Endothelial cell of umbilical vein (primary cell): ENCODE measurements around the gene TMEFF1. TPM values are rescaled to one million over a fixed set of nuclear protein-coding genes. Genes with fewer than 3 reads are reported as not detected.

ENCODE experiments used
- BruUV-seq: library from RNA; stranded (reverse); fragments of 400-500 nt; replicated peaks from 2 replicates; lab custom pipeline; 2021; lab: Mats Ljungman, UMichigan
- CTCF ChIA-PET: fragments of 300-600, 350-600 bp; sonication (Branson Sonifier 250); formaldehyde crosslinking; loops from one replicate; lab custom pipeline; 2021; ENCODE audit warnings: antibody characterized with exemption, inconsistent platforms; lab: Charles Lee
- POLR2A ChIA-PET: fragments of 300-600, 350-600 bp; sonication (Branson Sonifier 250); formaldehyde crosslinking; loops from one replicate; lab custom pipeline; 2021; ENCODE audit warnings: antibody characterized with exemption, inconsistent platforms; lab: Charles Lee
- DNase-seq: peaks from one replicate; pipeline ENCODE4 v3.0.0-alpha.2; 2011; ENCODE audit warnings: low read depth, low spot score
- FAIRE-seq: peaks from 2 replicates; lab custom pipeline; 2011; peaks lifted over from hg19 to GRCh38; lab: Jason Lieb, UNC
- H2AFZ ChIP-seq: 2 replicates; pipeline ENCODE4 v1.6.0; 2012; ENCODE audit warnings: low read depth, low read length, control low read depth, inconsistent platforms
- H3K27ac ChIP-seq: 2 replicates; pipeline ENCODE4 v1.5.1; 2011; ENCODE audit warnings: low read depth, mild to moderate bottlenecking, control low read depth, low read length, moderate library complexity; ENCODE audit not compliant: insufficient read depth
- H3K27me3 ChIP-seq, 2 experiments: 2 replicates each; pipeline versions ENCODE4 v1.6.0 to v1.6.1; 2011; ENCODE audit warnings: low read length in 2 of 2, mixed read lengths in 1 of 2; ENCODE audit not compliant: control insufficient read depth in 2 of 2, insufficient read depth in 2 of 2
- H3K36me3 ChIP-seq, 2 experiments: 2 replicates in 1 of 2; 3 replicates in 1 of 2; pipeline ENCODE4 v1.5.1; 2011; ENCODE audit warnings: low read length in 2 of 2, mild to moderate bottlenecking in 1 of 2, moderate library complexity in 1 of 2; ENCODE audit not compliant: control insufficient read depth in 2 of 2, insufficient read depth in 2 of 2; ENCODE audit errors: extremely low read depth in 1 of 2
- H3K4me1 ChIP-seq: 3 replicates; pipeline ENCODE4 v1.5.1; 2011; ENCODE audit warnings: mild to moderate bottlenecking, low read length; ENCODE audit not compliant: control insufficient read depth, insufficient read depth; ENCODE audit errors: extremely low read depth
- H3K4me2 ChIP-seq: 2 replicates; pipeline ENCODE4 v1.6.1; 2011; ENCODE audit warnings: low read length, control low read depth, mixed read lengths; ENCODE audit not compliant: insufficient read depth
- H3K4me3 ChIP-seq, 3 experiments: fragments of 200-600 bp in 1 of 3; sonication (generic), shearing (Covaris generic) in 1 of 3; replicated peaks in 1 of 3; 2 replicates each; pipeline ENCODE4 v1.5.1; 2011 to 2016; ENCODE audit warnings: control low read depth in 3 of 3, low read length in 3 of 3, mild to moderate bottlenecking in 2 of 3, inconsistent platforms in 1 of 3, low read depth in 1 of 3, moderate library complexity in 1 of 3; ENCODE audit not compliant: insufficient read depth in 1 of 3
- H3K79me2 ChIP-seq: 2 replicates; pipeline ENCODE4 v1.6.0; 2012; ENCODE audit warnings: low read length, inconsistent platforms; ENCODE audit not compliant: control insufficient read depth, insufficient read depth
- H3K9ac ChIP-seq: replicated peaks from 2 replicates; pipeline ENCODE3; 2011; ENCODE audit warnings: low read length, control low read depth; ENCODE audit not compliant: insufficient read depth; ENCODE audit errors: extremely low read depth
- H3K9me1 ChIP-seq: replicated peaks from 3 replicates; pipeline ENCODE4 v1.6.0; 2011; ENCODE audit warnings: mild to moderate bottlenecking, low read length; ENCODE audit not compliant: control insufficient read depth, insufficient read depth; ENCODE audit errors: extremely low read depth
- H3K9me3 ChIP-seq: replicated peaks from 2 replicates; pipeline ENCODE4 v1.5.1; 2012; ENCODE audit warnings: low read length, inconsistent platforms; ENCODE audit not compliant: control insufficient read depth, insufficient read depth
- H4K20me1 ChIP-seq: replicated peaks from 2 replicates; pipeline ENCODE3; 2011; ENCODE audit warnings: mild to moderate bottlenecking, low read length; ENCODE audit not compliant: control insufficient read depth, insufficient read depth; ENCODE audit errors: extremely low read depth
- CTCF ChIP-seq, 2 donors: IDR thresholded peaks; 1 replicate in 1 of 2; 2 replicates in 1 of 2; pipeline ENCODE4 v1.5.1; 2011; ENCODE audit warnings: low read length in 2 of 2, mild to moderate bottlenecking in 2 of 2, moderate library complexity in 2 of 2, control low read depth in 1 of 2, inconsistent platforms in 1 of 2, low read depth in 1 of 2; ENCODE audit not compliant: insufficient read depth in 1 of 2; ENCODE audit errors: extremely low read depth in 1 of 2
- EZH2 ChIP-seq: IDR thresholded peaks from 2 replicates; pipeline ENCODE4 v1.6.1; 2012; ENCODE audit warnings: borderline replicate concordance, low read depth, mild to moderate bottlenecking, moderate library complexity, low read length, inconsistent platforms; ENCODE audit not compliant: severe bottlenecking
- FOS ChIP-seq: IDR thresholded peaks from 2 replicates; pipeline ENCODE4 v1.6.1; 2011; ENCODE audit warnings: mild to moderate bottlenecking, low read length, moderate library complexity, borderline replicate concordance; ENCODE audit not compliant: insufficient read depth
- GATA2 ChIP-seq: IDR thresholded peaks from 2 replicates; pipeline ENCODE4 v1.7.0; 2011; ENCODE audit warnings: low read depth, mild to moderate bottlenecking, moderate library complexity, mixed read lengths, low read length; ENCODE audit not compliant: insufficient read length, insufficient read depth
- JUN ChIP-seq: IDR thresholded peaks from 2 replicates; pipeline ENCODE4 v1.6.1; 2011; ENCODE audit warnings: borderline replicate concordance, low read depth; ENCODE audit not compliant: insufficient read length, insufficient read depth
- MYC ChIP-seq: IDR thresholded peaks from one replicate; pipeline ENCODE4 v1.6.1; 2011; ENCODE audit warnings: mild to moderate bottlenecking, low read depth, low read length
- POLR2A ChIP-seq: IDR thresholded peaks from 2 replicates; pipeline ENCODE4 v1.6.1; 2012; ENCODE audit warnings: low read depth, mild to moderate bottlenecking, control low read depth, low read length
- POLR2AphosphoS5 ChIP-seq: IDR thresholded peaks from 2 replicates; pipeline ENCODE4 v1.6.1; 2012; ENCODE audit warnings: low read depth, mild to moderate bottlenecking, control low read depth, low read length, moderate library complexity; ENCODE audit not compliant: insufficient read depth
- dilution Hi-C: fragments of 300-500 bp; cut with MboI; formaldehyde crosslinking; loops from one replicate; pipeline ENCODE4 v1.15.0; 2019; ENCODE audit warnings: low sequenced_read_pairs; ENCODE audit not compliant: extremely low pct_ligation_motif_present
- intact Hi-C: fragments of 100-400 bp; cut with micrococcal nuclease; formaldehyde crosslinking; loops from one replicate; pipeline ENCODE4 v1.10.0; 2022
- polyA plus RNA-seq, 4 experiments: library from polyadenylated mRNA; depleted of rRNA in 3 of 4; stranded (reverse) in 3 of 4; unstranded in 1 of 4; fragments of >200 nt; gene quantifications; 2 replicates each; pipeline versions ENCODE4 v1.2.1 to v1.2.3, GENCODE V29; 2011 to 2012; ENCODE audit warnings: missing spikeins in 1 of 4
- total RNA-seq: library from RNA; stranded (reverse); gene quantifications from 2 replicates; pipeline ENCODE4 v1.2.3, GENCODE V29; 2021
- TF ChIP-seq, protein P1 (sequence below): IDR thresholded peaks from 2 replicates; pipeline ENCODE4 v1.6.1; 2011; ENCODE audit not compliant: insufficient read depth, insufficient read length

The TMEFF1 gene
- total and polyA plus RNA-seq, 2 donors (not counting 3 experiments of a cell fraction or from before 2014, with no cell fraction given): 3.0 to 14.6 TPM

- Histone ChIP-seq H3K27me3 (no peaks in the 10 kb centered on the region), H3K79me2 (no peaks in the 10 kb centered on the region), H3K4me1 (peaks cover 8% of the 10 kb centered on the region), H3K9ac (no peak overlapping the region), H3K9me1 (no peaks in the 10 kb centered on the region), H3K4me3 (no peak overlapping the region), H3K36me3 (no peaks in the 10 kb centered on the region), H4K20me1 (no peaks in the 10 kb centered on the region), H2AFZ (no peak overlapping the region), H3K9me3 (no peaks in the 10 kb centered on the region), H3K27ac (no peak overlapping the region), H3K4me2 (no peak overlapping the region)
- FAIRE-seq (no peak), DNase-seq (no peak)
- TF ChIP-seq POLR2A (no peak), POLR2AphosphoS5 (no peak), JUN (no peak), EZH2 (no peak), FOS (no peak), GATA2 (no peak), CTCF (IDR thresholded peaks at IDR 0.05; ENCODE audit: extremely low read depth in 1 of 2, insufficient read depth in 1 of 2, low read depth in 1 of 2, low read length in 2 of 2) (no peak), MYC (no peak)
- TF ChIP-seq, protein P1, sequence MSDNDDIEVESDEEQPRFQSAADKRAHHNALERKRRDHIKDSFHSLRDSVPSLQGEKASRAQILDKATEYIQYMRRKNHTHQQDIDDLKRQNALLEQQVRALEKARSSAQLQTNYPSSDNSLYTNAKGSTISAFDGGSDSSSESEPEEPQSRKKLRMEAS: no peak
- BruUV-seq: no TSS peak
- POLR2A ChIA-PET: no interaction called here
- intact Hi-C loops: no loop called here
- dilution Hi-C loops: no loop called here
- CTCF ChIA-PET: no interaction called here
Measured at GRCh38 chr9:100499866-100500265, 26.9 kb downstream of the TMEFF1 start.
